Keratinocyte (primary cell): ENCODE measurements around the gene PHF2. TPM values are rescaled to one million over a fixed set of nuclear protein-coding genes. Genes with fewer than 3 reads are reported as not detected.

Experiments used
- DNase-seq: peaks from one replicate; pipeline ENCODE4 v3.0.0-alpha.2; 2011; ENCODE audit warnings: low read depth, missing footprints, low spot score
- FAIRE-seq: peaks from 2 replicates; lab custom pipeline; 2011; peaks lifted over from hg19 to GRCh38; lab: Jason Lieb, UNC
- H2AFZ ChIP-seq: 2 replicates; pipeline ENCODE4 v1.6.0; 2012; ENCODE audit warnings: low read length, control low read depth, inconsistent platforms; ENCODE audit not compliant: control insufficient read depth
- H3K27ac ChIP-seq: 2 replicates; pipeline ENCODE4 v1.5.1; 2011; ENCODE audit warnings: low read length; ENCODE audit not compliant: control insufficient read depth, insufficient read depth
- H3K27me3 ChIP-seq: 3 replicates; pipeline ENCODE4 v1.6.0; 2011; ENCODE audit warnings: low read length; ENCODE audit not compliant: control insufficient read depth, insufficient read depth; ENCODE audit errors: extremely low read depth
- H3K36me3 ChIP-seq, 2 experiments: 2 replicates in 1 of 2; 3 replicates in 1 of 2; pipeline ENCODE4 v1.5.1; 2011; ENCODE audit warnings: low read length in 2 of 2, mild to moderate bottlenecking in 1 of 2; ENCODE audit not compliant: control insufficient read depth in 2 of 2, insufficient read depth in 2 of 2; ENCODE audit errors: extremely low read depth in 1 of 2
- H3K4me1 ChIP-seq: 3 replicates; pipeline ENCODE4 v1.5.1; 2011; ENCODE audit warnings: low read length; ENCODE audit not compliant: control insufficient read depth, insufficient read depth; ENCODE audit errors: extremely low read depth
- H3K4me2 ChIP-seq: 3 replicates; pipeline ENCODE4 v1.6.0; 2011; ENCODE audit warnings: low read depth, low read length; ENCODE audit not compliant: control insufficient read depth, insufficient read depth; ENCODE audit errors: extremely low read depth
- H3K4me3 ChIP-seq, 3 experiments: fragments of 200-600 bp in 1 of 3; sonication (generic) in 1 of 3; 2 replicates in 2 of 3; 3 replicates in 1 of 3; pipeline ENCODE4 v1.5.1; 2011 to 2016; ENCODE audit warnings: low read length in 3 of 3, mild to moderate bottlenecking in 3 of 3, control low read depth in 2 of 3, inconsistent platforms in 1 of 3, low read depth in 1 of 3, mixed read lengths in 1 of 3, mixed run types in 1 of 3, moderate library complexity in 1 of 3; ENCODE audit not compliant: control insufficient read depth in 2 of 3, insufficient read depth in 2 of 3; ENCODE audit errors: extremely low read depth in 1 of 3
- H3K79me2 ChIP-seq: 2 replicates; pipeline ENCODE4 v1.6.0; 2012; ENCODE audit warnings: low read length; ENCODE audit not compliant: control insufficient read depth, insufficient read depth
- H3K9ac ChIP-seq: 3 replicates; pipeline ENCODE4 v1.6.0; 2011; ENCODE audit warnings: low read length; ENCODE audit not compliant: control insufficient read depth, insufficient read depth; ENCODE audit errors: extremely low read depth
- H3K9me1 ChIP-seq: 3 replicates; pipeline ENCODE4 v1.6.0; 2011; ENCODE audit warnings: low read length; ENCODE audit not compliant: control insufficient read depth, insufficient read depth; ENCODE audit errors: extremely low read depth
- H3K9me3 ChIP-seq: 2 replicates; pipeline ENCODE4 v1.5.1; 2012; ENCODE audit warnings: low read depth, low read length; ENCODE audit not compliant: control insufficient read depth
- H4K20me1 ChIP-seq: 3 replicates; pipeline ENCODE4 v1.6.0; 2011; ENCODE audit warnings: low read length; ENCODE audit not compliant: control insufficient read depth, insufficient read depth; ENCODE audit errors: extremely low read depth
- EZH2 ChIP-seq: IDR thresholded peaks from one replicate; pipeline ENCODE4 v1.6.1; 2012; ENCODE audit warnings: inconsistent platforms, mild to moderate bottlenecking, low read length, moderate library complexity
- dilution Hi-C: fragments of 300-500 bp; cut with MboI; formaldehyde crosslinking; loops from one replicate; pipeline ENCODE4 v1.7.0; 2020; ENCODE audit warnings: low sequenced_read_pairs; ENCODE audit not compliant: extremely low pct_ligation_motif_present
- polyA plus RNA-seq, 5 experiments: library from polyadenylated mRNA; depleted of rRNA in 3 of 5; stranded (reverse) in 3 of 5; stranded (forward) in 1 of 5; unstranded in 1 of 5; fragments of >200 nt; gene quantifications; 1 replicate in 1 of 5; 2 replicates in 3 of 5; 3 replicates in 1 of 5; pipeline versions ENCODE4 v1.2.1 to v1.2.3, GENCODE V29; 2011 to 2012; ENCODE audit warnings: missing spikeins in 2 of 5, low read depth in 1 of 5, low replicate concordance in 1 of 5
- TF ChIP-seq, protein P1 (sequence below), 3 experiments: IDR thresholded peaks in 1 of 3; conservative IDR thresholded peaks in 1 of 3; optimal IDR thresholded peaks in 1 of 3; 2 replicates in 2 of 3; 3 replicates in 1 of 3; pipeline versions ENCODE3 to v1.5.1; 2011; ENCODE audit warnings: low read length in 3 of 3, mild to moderate bottlenecking in 3 of 3, moderate library complexity in 2 of 3, control low read depth in 1 of 3, inconsistent platforms in 1 of 3; ENCODE audit not compliant: insufficient read depth in 2 of 3; ENCODE audit errors: extremely low read depth in 1 of 3

The PHF2 gene
- polyA plus RNA-seq, 1 donor (not counting 4 experiments of a cell fraction or from before 2014, with no cell fraction given), result 5.1 TPM

DNA sequence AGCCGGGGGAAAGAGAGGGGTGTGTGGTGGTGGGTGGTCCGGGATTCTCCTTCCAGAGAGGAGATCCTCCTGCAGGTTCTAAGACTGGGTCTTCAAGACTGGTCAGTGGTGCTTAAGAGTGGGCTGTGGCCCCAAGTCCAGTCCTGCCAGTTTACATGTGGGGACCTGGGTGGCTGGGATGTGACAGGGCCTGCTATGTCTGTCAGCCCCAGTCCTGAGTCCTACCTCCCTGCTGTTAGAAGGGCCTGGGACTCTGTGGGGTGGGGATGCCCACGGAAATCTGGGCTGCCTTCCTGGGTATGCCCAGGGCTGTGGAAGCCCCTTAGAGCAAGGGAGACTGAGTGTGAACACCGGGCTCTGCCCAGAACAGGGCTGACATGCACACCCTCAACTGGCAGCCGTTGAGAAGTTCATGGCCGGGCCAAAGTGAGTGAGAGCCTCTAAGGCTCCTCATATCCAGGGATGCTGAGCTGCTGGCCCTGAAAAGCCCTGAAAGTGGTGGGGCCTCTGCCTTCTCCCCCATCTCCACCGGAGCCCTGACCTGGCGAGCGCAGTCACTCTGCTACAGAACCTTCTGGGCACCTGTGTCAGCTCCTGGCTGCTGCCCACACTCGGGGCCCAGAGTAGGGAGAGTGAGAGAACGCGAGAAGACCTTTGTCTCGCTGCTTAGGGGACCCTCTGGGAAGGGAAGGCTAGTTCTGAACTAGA lies 1.7 kb downstream of the PHF2 start:
- peaks cover 17% of the 10 kb centered on the region for H3K4me1 ChIP-seq
- FAIRE-seq (no peak), DNase-seq (no peak)
- no peak overlapping the region for H3K27ac ChIP-seq
- dilution Hi-C loops, result no loop called here
- H3K79me2 ChIP-seq, result peaks cover 45% of the 10 kb centered on the region
- H2AFZ ChIP-seq, result no peak overlapping the region
- H3K4me2 ChIP-seq, result peak overlapping the region; percentile 98
- TF ChIP-seq, protein P1, sequence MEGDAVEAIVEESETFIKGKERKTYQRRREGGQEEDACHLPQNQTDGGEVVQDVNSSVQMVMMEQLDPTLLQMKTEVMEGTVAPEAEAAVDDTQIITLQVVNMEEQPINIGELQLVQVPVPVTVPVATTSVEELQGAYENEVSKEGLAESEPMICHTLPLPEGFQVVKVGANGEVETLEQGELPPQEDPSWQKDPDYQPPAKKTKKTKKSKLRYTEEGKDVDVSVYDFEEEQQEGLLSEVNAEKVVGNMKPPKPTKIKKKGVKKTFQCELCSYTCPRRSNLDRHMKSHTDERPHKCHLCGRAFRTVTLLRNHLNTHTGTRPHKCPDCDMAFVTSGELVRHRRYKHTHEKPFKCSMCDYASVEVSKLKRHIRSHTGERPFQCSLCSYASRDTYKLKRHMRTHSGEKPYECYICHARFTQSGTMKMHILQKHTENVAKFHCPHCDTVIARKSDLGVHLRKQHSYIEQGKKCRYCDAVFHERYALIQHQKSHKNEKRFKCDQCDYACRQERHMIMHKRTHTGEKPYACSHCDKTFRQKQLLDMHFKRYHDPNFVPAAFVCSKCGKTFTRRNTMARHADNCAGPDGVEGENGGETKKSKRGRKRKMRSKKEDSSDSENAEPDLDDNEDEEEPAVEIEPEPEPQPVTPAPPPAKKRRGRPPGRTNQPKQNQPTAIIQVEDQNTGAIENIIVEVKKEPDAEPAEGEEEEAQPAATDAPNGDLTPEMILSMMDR (optimal IDR thresholded peaks at IDR 0.05 in 1 of 3, IDR thresholded peaks at IDR 0.05 in 1 of 3, conservative IDR thresholded peaks at IDR 0.05 in 1 of 3; ENCODE audit: extremely low read depth in 1 of 3, insufficient read depth in 2 of 3, low read length in 3 of 3), result no peak
- TF ChIP-seq EZH2, result no peak
- peak overlapping the region; percentile 54 to 64 (median 63) for H3K4me3 ChIP-seq
- no peaks in the 10 kb centered on the region for H3K9me1 ChIP-seq
- H4K20me1 ChIP-seq, result peaks cover 4% of the 10 kb centered on the region
- no peaks in the 10 kb centered on the region for H3K9me3 ChIP-seq
- H3K27me3 ChIP-seq, result no peaks in the 10 kb centered on the region
- H3K36me3 ChIP-seq, result peaks cover 0 to 3% of the 10 kb centered on the region in 2 experiments
- peak overlapping the region; percentile 81 for H3K9ac ChIP-seq

DNA sequence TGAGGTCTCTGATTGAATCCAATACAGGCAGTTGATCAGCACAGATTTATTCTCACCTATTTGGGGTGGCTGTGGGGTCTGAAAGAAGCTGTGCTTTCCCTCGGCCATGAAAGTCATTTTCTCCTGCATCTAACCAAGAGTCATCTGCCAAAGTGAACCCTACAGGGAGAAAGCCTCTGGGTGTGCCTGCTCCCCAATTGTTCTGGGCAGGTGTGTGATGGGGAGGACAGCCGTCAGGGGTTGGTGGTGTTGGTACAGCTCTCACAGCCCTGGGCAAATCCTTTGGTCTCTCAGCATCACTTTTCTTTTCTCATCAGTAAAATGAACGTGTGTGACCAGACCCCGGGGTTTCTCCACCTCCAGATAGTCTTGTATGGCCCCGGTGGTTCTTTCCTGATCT lies 2.5 kb downstream of the PHF2 start:
- dilution Hi-C loops, result no loop called here
- Histone ChIP-seq H2AFZ (no peak overlapping the region), H3K27me3 (no peaks in the 10 kb centered on the region), H3K36me3 (peaks cover 0 to 3% of the 10 kb centered on the region in 2 experiments), H3K4me3 (no peak overlapping the region), H3K9ac (no peak overlapping the region), H3K4me1 (peaks cover 17% of the 10 kb centered on the region), H3K9me1 (no peaks in the 10 kb centered on the region), H3K79me2 (peaks cover 47% of the 10 kb centered on the region), H3K9me3 (no peaks in the 10 kb centered on the region), H3K27ac (no peak overlapping the region), H4K20me1 (peaks cover 4% of the 10 kb centered on the region), H3K4me2 (no peak overlapping the region)
- DNase-seq (no peak), FAIRE-seq (no peak)
- TF ChIP-seq EZH2, result no peak
- TF ChIP-seq, protein P1 (optimal IDR thresholded peaks at IDR 0.05 in 1 of 3, IDR thresholded peaks at IDR 0.05 in 1 of 3, conservative IDR thresholded peaks at IDR 0.05 in 1 of 3; ENCODE audit: extremely low read depth in 1 of 3, insufficient read depth in 2 of 3, low read length in 3 of 3), result no peak
